Fibroblast of skin of right biceps (primary cell): ENCODE data around the gene ZNF771.

Source experiments
- DNase-seq: peaks from one replicate; pipeline ENCODE4 v3.0.0-alpha.2; 2013

The ZNF771 gene

GRCh38 chr16:30407102-30407803, at the start of gene ZNF771:
Gene ZNF771, plus strand, starts transcription at chr16:30407606. Its CDS starts 448 bp downstream, at chr16:30408054.
- peak; percentile 87 for DNase-seq

- DNase-seq = no peak
These were observed 49.5 kb upstream of the ZNF771 start for GRCh38 chr16:30357715-30358576.

GRCh38 chr16:30358577-30358936, 48.8 kb upstream of the ZNF771 start:
- DNase-seq = no peak

GRCh38 chr16:30358990-30359870, 48.2 kb upstream of the ZNF771 start:
- no peak for DNase-seq

- DNase-seq = no peak
These were observed 47.6 kb upstream of the ZNF771 start for GRCh38 chr16:30359871-30360170.

DNA sequence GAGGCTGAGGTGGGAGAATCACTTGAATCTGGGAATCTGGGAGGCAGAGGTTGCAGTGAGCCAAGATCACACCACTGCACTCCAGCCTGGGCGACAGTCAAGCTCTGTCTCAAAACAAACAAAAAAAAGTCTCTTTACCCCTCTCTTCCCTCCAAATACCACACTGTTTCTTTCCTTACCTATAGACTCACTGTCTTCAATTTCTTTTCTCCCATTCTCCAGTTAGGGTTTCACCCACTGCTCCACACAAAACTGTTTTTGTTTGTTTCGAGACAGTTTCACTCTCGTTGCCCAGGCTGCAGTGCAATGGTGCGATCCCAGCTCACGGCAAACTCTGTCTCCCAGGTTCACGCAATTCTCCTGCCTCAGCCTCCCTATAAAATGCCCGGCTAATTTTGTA, 46.2 kb upstream of the ZNF771 start:
- no peak for DNase-seq

GRCh38 chr16:30365200-30365599, 42.2 kb upstream of the ZNF771 start:
- no peak for DNase-seq

DNA sequence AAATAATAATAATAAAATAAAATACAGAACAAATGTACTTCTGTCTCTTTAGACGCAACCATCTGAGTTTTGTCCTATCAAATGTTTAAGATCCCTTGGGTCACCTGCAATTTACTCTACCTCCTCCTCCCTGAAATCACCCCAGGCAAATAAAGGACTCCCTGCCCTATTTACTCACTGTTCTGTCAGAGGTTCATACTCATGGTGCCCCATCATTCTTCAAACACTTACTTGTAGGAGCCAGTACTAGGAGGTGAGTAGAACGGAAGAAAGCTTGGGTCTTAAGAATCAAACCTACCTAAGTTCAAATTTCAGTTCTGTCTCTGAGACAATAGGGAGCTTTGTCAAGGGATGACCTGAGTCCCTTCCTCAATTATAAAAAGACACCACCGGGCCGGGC, 40.9 kb upstream of the ZNF771 start:
- DNase-seq = no peak

DNA sequence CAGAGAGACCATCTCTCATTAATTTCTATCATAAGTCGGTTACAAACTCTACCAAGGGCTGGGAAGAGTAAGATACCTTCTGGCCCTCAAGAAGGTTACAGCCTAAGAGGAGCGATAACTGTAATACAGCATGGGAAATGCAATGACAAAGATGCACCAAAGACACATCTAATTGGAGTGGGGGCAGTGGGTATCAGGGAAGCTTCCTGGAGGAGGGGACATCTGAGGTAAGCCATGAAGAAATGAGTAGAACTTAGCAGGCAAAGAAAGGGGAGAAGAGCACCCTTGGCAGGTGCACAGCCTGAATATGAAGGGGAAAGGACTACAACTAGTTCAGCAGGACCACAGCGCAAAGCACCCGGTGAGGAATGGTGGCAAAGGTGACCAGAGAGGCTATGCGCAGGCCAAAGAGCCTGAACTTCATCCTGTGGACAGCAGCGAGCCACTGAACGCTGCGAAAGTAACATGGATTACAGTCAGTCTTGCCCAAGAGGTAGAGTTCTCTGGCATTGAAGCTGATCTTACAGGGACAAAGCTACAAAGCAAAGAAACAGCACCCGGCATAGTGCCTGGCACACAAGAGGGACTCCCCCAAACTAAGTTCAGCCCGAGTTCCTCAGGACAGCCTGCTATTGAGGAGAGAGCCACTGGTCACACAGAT, 39.9 kb upstream of the ZNF771 start:
- no peak for DNase-seq

GRCh38 chr16:30368122-30368791, 39.1 kb upstream of the ZNF771 start:
- DNase-seq = peak; percentile 61

DNA sequence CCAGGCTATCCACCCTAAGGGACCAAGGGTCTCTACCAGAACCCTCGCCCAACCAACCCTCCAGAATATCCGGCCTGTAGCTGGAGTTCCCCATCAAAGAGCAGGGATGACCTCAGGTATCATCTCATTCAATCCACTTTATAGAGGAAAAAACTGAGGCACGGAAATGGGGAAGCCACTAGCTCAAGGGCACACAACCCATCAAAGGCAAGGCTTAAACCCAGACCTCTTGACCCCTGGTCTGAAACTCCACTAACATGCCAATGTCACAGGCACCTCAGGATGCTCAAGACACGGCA, 38.7 kb upstream of the ZNF771 start:
- DNase-seq = no peak

GRCh38 chr16:30369091-30369937, 38.1 kb upstream of the ZNF771 start:
- no peak for DNase-seq

GRCh38 chr16:30369938-30370455, 37.4 kb upstream of the ZNF771 start:
- no peak for DNase-seq

- DNase-seq = peak; percentile 100
These were observed 36.8 kb upstream of the ZNF771 start, which contains the start of gene TBC1D10B for GRCh38 chr16:30370456-30371247. Gene TBC1D10B, minus strand, starts transcription at chr16:30370494. Its CDS starts 311 bp downstream, at chr16:30370183.

GRCh38 chr16:30371248-30371816, 36.1 kb upstream of the ZNF771 start:
- no peak for DNase-seq

DNA sequence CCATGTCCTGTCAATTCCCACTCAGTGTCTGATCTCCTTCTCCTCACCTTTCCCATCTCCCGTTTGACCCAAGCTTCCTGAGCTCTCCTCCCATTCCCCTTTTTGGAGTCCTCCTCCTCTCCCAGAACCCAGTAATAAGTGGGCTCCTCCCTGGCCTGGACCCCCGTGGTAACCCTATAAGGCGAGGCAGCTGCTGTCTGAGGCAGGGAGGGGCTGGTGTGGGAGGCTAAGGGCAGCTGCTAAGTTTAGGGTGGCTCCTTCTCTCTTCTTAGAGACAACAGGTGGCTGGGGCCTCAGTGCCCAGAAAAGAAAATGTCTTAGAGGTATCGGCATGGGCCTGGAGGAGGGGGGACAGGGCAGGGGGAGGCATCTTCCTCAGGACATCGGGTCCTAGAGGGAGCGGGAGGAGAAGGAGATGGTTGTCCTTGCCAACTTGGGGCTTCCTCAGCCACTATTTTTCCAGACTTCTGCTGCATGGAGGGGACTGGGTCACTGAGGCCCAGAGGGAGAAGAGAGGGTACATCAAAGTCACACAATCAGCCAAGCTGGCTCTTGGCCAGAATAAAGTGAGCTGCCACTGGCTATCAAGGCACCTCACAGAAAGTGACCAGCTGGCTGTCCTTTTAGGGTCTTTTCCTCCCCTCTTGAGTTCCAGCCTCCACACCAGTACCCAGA, 35.2 kb upstream of the ZNF771 start:
- DNase-seq = no peak

DNA sequence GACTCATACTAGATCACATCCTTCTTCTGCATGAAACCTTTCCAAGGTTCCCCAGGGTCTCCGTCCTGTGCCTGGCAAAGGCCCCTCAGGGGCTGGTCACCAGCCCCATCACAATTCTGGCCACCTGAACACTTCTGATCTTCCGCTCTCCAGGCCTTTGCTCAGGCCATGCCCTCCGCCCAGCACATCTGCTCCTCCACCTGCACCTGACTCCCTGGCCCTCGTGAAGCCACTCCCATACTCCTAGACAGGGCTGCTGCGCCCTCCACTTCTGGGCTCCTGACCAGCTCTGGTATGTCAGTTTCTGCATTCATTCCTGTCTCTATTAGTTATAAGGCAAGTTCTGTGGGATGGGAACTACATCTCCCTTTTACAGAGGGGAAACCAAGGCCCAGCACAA, 34.7 kb upstream of the ZNF771 start:
- DNase-seq = no peak

- no peak for DNase-seq
These were observed 32.9 kb upstream of the ZNF771 start, which contains the start of gene MYL11 for GRCh38 chr16:30374538-30374937. Gene MYL11, plus strand, starts transcription at chr16:30374802. Its CDS starts 56 bp downstream, at chr16:30374858.

DNA sequence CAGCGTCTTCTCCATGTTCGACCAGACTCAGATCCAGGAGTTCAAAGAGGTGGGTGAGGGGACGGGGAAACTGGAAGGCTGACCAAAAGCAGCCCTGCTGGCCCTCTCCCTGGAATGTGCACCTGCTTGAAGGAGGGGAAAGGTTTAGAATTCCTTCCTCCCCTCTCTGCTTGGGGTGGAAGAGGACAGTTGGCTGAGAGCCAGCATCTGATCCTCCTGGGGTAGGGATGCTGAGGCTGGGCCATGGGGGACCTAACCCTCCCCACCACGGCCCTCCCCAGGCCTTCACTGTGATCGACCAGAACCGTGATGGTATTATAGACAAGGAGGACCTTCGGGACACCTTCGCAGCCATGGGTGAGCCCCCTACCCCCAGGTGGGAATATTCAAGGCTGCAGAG, 31.5 kb upstream of the ZNF771 start:
- DNase-seq = no peak
